Activated T-cell treated with anti-CD3 and anti-CD28 coated beads, Interleukin-2, amount 50 U/mL, for 1 hour (primary cell): Measurements from ENCODE around the gene PCDHGA4.
"Not testable (repeated sequence)": the region's sequence is repeated elsewhere in the genome, so short reads cannot be mapped to it uniquely, and the experiment has no call there.

Experiments
- DNase-seq: peaks from one replicate; pipeline ENCODE4 v3.0.0-alpha.2; 2020

The PCDHGA4 gene

DNA sequence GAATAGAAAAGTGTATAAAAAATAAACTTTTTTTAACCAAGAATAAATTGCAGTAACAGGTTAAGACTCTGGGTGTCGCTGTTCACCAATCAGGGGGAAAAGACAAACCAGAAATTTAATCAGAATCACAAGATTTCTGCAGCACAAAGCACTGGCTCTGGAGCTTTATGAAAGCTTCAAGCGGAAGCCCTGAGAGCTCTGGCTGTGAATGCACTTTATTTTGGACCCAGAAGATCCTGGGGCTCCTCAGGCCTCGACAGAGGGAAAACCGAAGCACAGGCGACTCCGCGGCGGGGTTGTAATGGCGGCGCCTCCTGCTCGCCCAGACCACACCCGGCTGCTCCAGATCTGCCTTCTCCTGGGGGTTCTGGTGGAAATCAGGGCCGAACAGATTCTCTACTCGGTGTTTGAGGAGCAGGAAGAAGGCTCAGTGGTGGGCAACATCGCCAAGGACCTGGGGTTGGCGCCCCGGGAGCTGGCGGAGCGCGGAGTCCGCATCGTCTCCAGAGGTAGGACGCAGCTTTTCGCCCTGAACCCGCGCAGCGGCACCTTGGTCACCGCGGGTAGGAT, at the start of gene PCDHGA4:
TSS of gene PCDHGA4 (plus strand) at position 122 of the 570 bp plus-strand sequence. CDS start at position 209, 87 bp downstream.
- DNase-seq = no peak

DNA sequence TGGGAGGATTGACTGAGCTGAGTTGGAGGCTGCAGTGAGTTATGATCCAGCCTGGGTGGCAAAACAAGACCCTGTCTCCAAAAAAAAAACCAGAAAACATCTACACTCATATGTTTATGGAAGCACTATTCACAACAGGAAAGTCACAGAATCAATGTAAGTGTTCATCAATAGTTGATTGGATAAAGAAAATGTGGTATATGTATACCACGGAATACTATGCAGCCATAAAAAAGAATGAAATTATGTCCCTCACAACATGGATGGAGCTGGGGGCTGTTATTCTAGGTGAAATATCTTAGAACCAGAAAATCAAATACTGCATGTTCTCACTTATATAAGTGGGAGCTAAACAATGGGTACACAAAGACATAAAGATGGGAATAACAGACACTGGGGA, 48.2 kb upstream of the PCDHGA4 start:
- DNase-seq = no peak

GRCh38 chr5:141313711-141314110, 41.1 kb upstream of the PCDHGA4 start:
- no peak for DNase-seq

DNA sequence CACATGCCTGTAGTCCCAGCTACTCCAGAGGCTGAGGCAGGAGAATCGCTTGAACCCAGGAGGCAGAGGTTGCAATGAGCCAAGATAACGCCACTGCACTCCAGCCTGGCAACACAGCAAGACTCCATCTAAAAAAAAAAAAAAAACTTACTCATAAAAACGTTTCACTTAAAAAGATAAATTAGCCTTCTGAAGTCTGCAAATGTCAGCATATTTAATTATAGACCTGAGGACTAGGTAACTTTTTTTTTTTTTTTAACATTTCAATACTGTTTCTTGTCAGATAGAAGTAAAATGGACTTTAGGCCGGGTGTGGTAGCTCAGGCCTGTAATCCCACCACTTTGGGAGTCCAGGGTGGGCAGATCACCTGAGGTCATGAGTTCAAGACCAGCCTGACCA, 37.9 kb upstream of the PCDHGA4 start:
- not testable (repeated sequence) for DNase-seq

DNA sequence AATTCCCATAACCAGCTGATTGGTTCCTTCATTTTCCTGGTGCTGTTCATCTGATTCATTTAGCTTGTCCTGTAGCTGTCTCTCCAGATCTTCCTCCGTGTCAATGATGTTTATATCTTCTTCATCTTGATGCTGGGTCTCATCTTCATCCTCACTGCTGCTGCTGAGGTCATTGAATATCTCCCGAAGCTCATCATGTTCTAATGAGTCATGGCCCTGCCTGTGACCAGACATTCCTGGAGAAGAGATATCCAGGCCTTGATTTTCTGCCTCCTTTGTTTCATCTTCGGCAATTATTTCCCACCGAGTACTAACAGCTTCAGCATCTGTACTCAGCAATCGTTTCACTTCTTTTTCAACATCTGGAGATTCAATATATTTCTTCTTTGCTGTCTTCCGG, 35.6 kb upstream of the PCDHGA4 start:
- DNase-seq = no peak

DNA sequence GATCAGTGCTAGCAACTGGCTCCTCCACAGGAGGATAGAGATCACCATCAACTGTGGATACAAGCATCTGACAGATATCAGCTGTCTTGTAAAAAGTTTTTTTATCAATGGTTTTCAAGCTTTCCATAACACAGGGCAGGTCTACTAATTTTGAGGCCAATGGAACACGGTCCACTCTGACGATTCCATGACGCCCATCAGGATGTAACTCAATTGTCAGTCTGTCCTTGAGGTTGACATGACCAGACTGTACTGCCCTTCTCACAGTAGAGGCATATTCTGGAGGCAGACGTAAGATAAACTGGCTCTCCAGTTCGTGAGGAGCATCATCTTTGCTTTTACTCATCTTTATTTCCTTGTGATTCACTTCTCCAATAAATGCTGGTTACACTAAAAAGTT, 35.1 kb upstream of the PCDHGA4 start:
- DNase-seq = no peak

- peak; percentile 93 for DNase-seq
Observed at GRCh38 chr5:141320225-141321169, 34.3 kb upstream of the PCDHGA4 start, which contains the start of gene TAF7. Gene TAF7, minus strand, starts transcription at chr5:141320784. Its CDS starts 740 bp downstream, at chr5:141320044.

GRCh38 chr5:141322261-141322660, 32.6 kb upstream of the PCDHGA4 start:
- DNase-seq = no peak

- DNase-seq = peak; percentile 71
Observed at GRCh38 chr5:141326088-141326854, 28.6 kb upstream of the PCDHGA4 start.

- no peak for DNase-seq
Observed at GRCh38 chr5:141328231-141328630, 26.6 kb upstream of the PCDHGA4 start.

- peak; percentile 32 for DNase-seq
Observed at GRCh38 chr5:141330299-141331080, 24.3 kb upstream of the PCDHGA4 start, which contains the start of gene PCDHGA1. Gene PCDHGA1, plus strand, starts transcription at chr5:141330514.

GRCh38 chr5:141332571-141332970, 22.2 kb upstream of the PCDHGA4 start:
- DNase-seq = not testable (repeated sequence)

- no peak for DNase-seq
Observed at GRCh38 chr5:141338538-141339306, 16.1 kb upstream of the PCDHGA4 start, which contains the start of gene PCDHGA2. Gene PCDHGA2, plus strand, starts transcription at chr5:141338760.

- DNase-seq = not testable (repeated sequence)
Observed at GRCh38 chr5:141340781-141341354, 14.0 kb upstream of the PCDHGA4 start.

- no peak for DNase-seq
Observed at GRCh38 chr5:141342773-141343172, 12.0 kb upstream of the PCDHGA4 start.

DNA sequence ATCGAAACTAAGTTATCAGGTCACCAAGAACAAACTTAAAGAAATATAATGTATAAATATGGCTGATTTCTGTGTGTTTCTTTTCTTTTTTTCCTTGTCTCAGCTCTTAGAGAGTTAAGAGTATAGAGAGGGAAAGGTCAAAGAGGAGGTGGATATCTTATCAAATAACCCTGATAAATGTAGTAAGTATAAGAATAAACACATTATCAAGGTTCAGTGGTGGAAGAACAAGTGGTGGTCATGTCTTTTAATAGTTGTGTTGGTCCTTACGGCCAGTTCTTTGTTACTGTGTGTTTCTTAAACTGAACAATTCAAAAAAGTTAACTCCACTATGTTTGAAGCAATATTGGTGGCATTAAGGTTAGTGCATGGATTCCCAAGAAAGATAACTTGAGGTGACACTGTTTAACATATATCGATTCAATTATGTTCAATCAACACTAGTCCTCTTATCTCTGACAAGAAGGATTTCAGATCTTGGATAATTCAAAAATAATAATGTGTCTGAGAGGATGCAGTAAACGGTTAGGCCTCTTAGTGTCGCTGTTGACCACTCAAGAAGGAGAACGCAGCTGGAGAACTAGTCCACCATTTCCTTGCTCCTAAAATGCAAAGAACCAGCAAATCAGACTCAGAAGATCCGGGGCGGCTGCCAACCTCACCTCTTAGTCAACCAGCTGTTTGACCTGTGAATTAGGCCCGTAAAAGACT, 11.4 kb upstream of the PCDHGA4 start, which contains the start of gene PCDHGA3:
TSS of gene PCDHGA3 (plus strand) at position 588 of the 711 bp plus-strand sequence. CDS start 205 bp downstream, outside the sequence.
- DNase-seq = no peak

DNA sequence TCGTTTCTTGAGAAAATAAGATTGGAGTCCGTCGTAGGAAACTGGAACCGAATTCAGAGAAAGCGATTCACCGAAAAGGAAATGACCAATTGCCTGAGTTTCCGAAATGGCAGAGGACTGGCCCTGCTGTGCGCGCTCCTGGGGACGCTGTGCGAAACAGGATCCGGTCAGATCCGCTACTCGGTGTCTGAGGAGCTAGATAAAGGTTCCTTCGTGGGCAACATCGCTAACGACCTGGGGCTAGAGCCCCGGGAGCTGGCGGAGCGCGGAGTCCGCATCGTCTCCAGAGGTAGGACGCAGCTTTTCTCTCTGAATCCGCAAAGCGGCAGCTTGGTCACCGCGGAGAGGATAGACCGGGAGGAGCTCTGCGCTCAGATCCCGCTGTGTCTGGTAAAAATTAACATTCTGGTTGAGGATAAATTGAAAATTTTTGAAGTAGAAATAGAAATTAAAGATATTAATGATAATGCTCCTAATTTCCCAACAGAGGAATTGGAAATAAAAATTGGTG, 10.8 kb upstream of the PCDHGA4 start:
- DNase-seq = no peak

DNA sequence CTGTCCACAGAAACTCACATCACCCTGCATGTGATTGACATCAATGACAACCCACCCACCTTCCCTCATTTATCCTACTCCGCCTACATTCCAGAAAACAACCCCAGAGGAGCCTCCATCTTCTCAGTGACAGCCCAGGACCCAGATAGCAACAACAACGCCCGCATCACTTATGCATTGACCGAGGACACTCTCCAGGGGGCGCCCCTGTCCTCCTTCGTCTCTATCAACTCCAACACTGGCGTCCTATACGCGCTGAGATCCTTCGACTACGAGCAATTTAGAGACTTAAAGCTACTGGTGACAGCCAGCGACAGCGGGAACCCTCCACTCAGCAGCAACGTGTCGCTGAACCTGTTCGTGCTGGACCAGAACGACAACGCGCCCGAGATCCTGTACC, 9.5 kb upstream of the PCDHGA4 start:
- DNase-seq = no peak

- not testable (repeated sequence) for DNase-seq
Observed at GRCh38 chr5:141346017-141346416, 8.8 kb upstream of the PCDHGA4 start.
